Activated effector memory CD4-positive, alpha-beta T cell treated with Interleukin-2 at 50 U/mL for 16 hours (primary cell): ENCODE results near the gene GABRA4.

ENCODE experiments used
- DNase-seq: peaks from one replicate; pipeline ENCODE4 v3.0.0-alpha.2; 2020

Gene GABRA4

GRCh38 chr4:46924789-46925529, 68.4 kb downstream of the GABRA4 start:
- no peak for DNase-seq

- no peak for DNase-seq
Observed at GRCh38 chr4:46922205-46922604, 71.2 kb downstream of the GABRA4 start.

GRCh38 chr4:46909078-46909477, 84.3 kb downstream of the GABRA4 start, which contains the start of gene COX7B2:
Gene COX7B2 (minus strand): TSS chr4:46909245. CDS start chr4:46735192, 174,053 bp downstream.
- no peak for DNase-seq

GRCh38 chr4:46908148-46908547, 85.2 kb downstream of the GABRA4 start:
- no peak for DNase-seq

- no peak for DNase-seq
Observed at GRCh38 chr4:46900082-46900481, 93.3 kb downstream of the GABRA4 start.

- DNase-seq = no peak
Observed at GRCh38 chr4:46894826-46895225, 98.6 kb downstream of the GABRA4 start.

GRCh38 chr4:46890056-46890455, 103.3 kb downstream of the GABRA4 start:
- DNase-seq = no peak

- DNase-seq = no peak
Observed at GRCh38 chr4:46889410-46889809, 104.0 kb downstream of the GABRA4 start.

GRCh38 chr4:46886711-46887110, 106.7 kb downstream of the GABRA4 start:
- no peak for DNase-seq

- DNase-seq = no peak
Observed at GRCh38 chr4:46878641-46879040, 114.7 kb downstream of the GABRA4 start.

GRCh38 chr4:46874811-46875210, 118.6 kb downstream of the GABRA4 start:
- no peak for DNase-seq

- no peak for DNase-seq
Observed at GRCh38 chr4:46870411-46870810, 123.0 kb downstream of the GABRA4 start.
